HepG2 (cell line): Measurements from ENCODE around the gene ZNRF3. TPM values are rescaled to one million over a fixed set of nuclear protein-coding genes. Genes with fewer than 3 reads are reported as not detected.
A peak's percentile ranks its signal among the peaks of the same experiment; 100 is the strongest.

ENCODE experiments used
- CENPT ChIP-seq: sonication (generic); formaldehyde crosslinking; IDR thresholded peaks from 2 replicates; pipeline ENCODE4 v1.8.0; 2022; ENCODE audit warnings: low read depth, mild to moderate bottlenecking, moderate library complexity, missing genetic modification reagents
- ELF3 ChIP-seq: IDR thresholded peaks from 2 replicates; pipeline ENCODE4 v1.6.1; 2016; ENCODE audit warnings: missing genetic modification reagents, missing compliant biosample characterization
- GPN1 ChIP-seq: sonication (generic); formaldehyde crosslinking; IDR thresholded peaks from 2 replicates; pipeline ENCODE4 v1.5.1; 2020; ENCODE audit warnings: missing genetic modification reagents, borderline replicate concordance
- HMG20A ChIP-seq: IDR thresholded peaks from 2 replicates; pipeline ENCODE4 v1.6.1; 2016; ENCODE audit warnings: borderline replicate concordance
- HNRNPH1 ChIP-seq: fragments of 200-400 bp; formaldehyde crosslinking; optimal IDR thresholded peaks from 2 replicates; pipeline ENCODE3; 2017; ENCODE audit warnings: mild to moderate bottlenecking, low read depth, low read length
- HOXA5 ChIP-seq: sonication (generic); formaldehyde crosslinking; IDR thresholded peaks from 2 replicates; pipeline ENCODE4 v1.4.0; 2020; ENCODE audit warnings: missing genetic modification reagents
- IRF2 ChIP-seq: IDR thresholded peaks from 2 replicates; pipeline ENCODE4 v1.6.1; 2018; ENCODE audit warnings: missing genetic modification reagents, missing compliant biosample characterization
- NRL ChIP-seq: sonication (generic); formaldehyde crosslinking; IDR thresholded peaks from 2 replicates; pipeline ENCODE4 v1.5.0; 2020; ENCODE audit warnings: missing genetic modification reagents, mild to moderate bottlenecking, moderate library complexity, borderline replicate concordance
- SMAD3 ChIP-seq: sonication (generic); formaldehyde crosslinking; IDR thresholded peaks from 2 replicates; pipeline ENCODE4 v1.4.0; 2020; ENCODE audit warnings: missing genetic modification reagents
- U2AF2 ChIP-seq: fragments of 200-400 bp; formaldehyde crosslinking; IDR thresholded peaks from 2 replicates; pipeline ENCODE4 v1.6.1; 2017; ENCODE audit warnings: low read depth, mild to moderate bottlenecking, low read length
- ZBTB7A ChIP-seq: sonication (generic); formaldehyde crosslinking; IDR thresholded peaks from 2 replicates; pipeline ENCODE4 v1.8.0; 2022; ENCODE audit warnings: mild to moderate bottlenecking, missing genetic modification reagents
- ZNF33A ChIP-seq: sonication (generic); formaldehyde crosslinking; IDR thresholded peaks from 2 replicates; pipeline ENCODE4 v1.5.1; 2020; ENCODE audit warnings: missing genetic modification reagents, mild to moderate bottlenecking, moderate library complexity, borderline replicate concordance
- ZNF451 ChIP-seq: sonication (generic); formaldehyde crosslinking; IDR thresholded peaks from 2 replicates; pipeline ENCODE4 v1.5.0; 2020; ENCODE audit warnings: mild to moderate bottlenecking, missing genetic modification reagents
- polyA plus RNA-seq, 8 experiments: library from polyadenylated mRNA; depleted of rRNA in 3 of 8; stranded (reverse) in 7 of 8; unstranded in 1 of 8; fragments of >200 nt; fragmentation: Illumina TruSeq in 4 of 8; extraction: Trizol in 4 of 8; gene quantifications; 2 replicates each; pipeline versions ENCODE4 v1.2.1 to v1.2.3, GENCODE V29; 2011 to 2016; ENCODE audit warnings: low read depth in 4 of 8, missing spikeins in 1 of 8, mixed read lengths in 1 of 8; ENCODE audit not compliant: insufficient read depth in 1 of 8
- total RNA-seq, 5 experiments: library from RNA; depleted of rRNA; stranded (reverse); fragments of >200 nt; fragmentation: Illumina TruSeq; extraction: Trizol; gene quantifications; 2 replicates each; pipeline ENCODE4 v1.2.3, GENCODE V29; 2016; ENCODE audit warnings: low read depth in 1 of 5
- TF ChIP-seq, protein P1 (sequence below): sonication (generic); formaldehyde crosslinking; IDR thresholded peaks from 2 replicates; pipeline ENCODE4 v1.5.0; 2020; ENCODE audit warnings: mild to moderate bottlenecking, missing genetic modification reagents, borderline replicate concordance
- TF ChIP-seq, protein P2 (sequence below): sonication (generic); formaldehyde crosslinking; IDR thresholded peaks from 2 replicates; pipeline ENCODE4 v1.4.0; 2020; ENCODE audit warnings: missing genetic modification reagents, borderline replicate concordance
- TF ChIP-seq, protein P3 (sequence below): sonication (generic); formaldehyde crosslinking; IDR thresholded peaks from 2 replicates; pipeline ENCODE4 v1.4.0; 2020; ENCODE audit warnings: missing genetic modification reagents; ENCODE audit errors: not compliant biosample characterization
- TF ChIP-seq, protein P4 (sequence below): sonication (generic); formaldehyde crosslinking; IDR thresholded peaks from 2 replicates; pipeline ENCODE4 v1.4.0; 2020; ENCODE audit warnings: mild to moderate bottlenecking, missing genetic modification reagents
- TF ChIP-seq, protein P5 (sequence below): IDR thresholded peaks from 2 replicates; pipeline ENCODE4 v1.6.1; 2016; ENCODE audit warnings: control low read depth

ZNRF3 gene
- total and polyA plus RNA-seq, 2 of the 13 experiments (the other 11 are each of a cell fraction or from before 2014, with no cell fraction given), result 20.3 to 36.7 TPM

DNA sequence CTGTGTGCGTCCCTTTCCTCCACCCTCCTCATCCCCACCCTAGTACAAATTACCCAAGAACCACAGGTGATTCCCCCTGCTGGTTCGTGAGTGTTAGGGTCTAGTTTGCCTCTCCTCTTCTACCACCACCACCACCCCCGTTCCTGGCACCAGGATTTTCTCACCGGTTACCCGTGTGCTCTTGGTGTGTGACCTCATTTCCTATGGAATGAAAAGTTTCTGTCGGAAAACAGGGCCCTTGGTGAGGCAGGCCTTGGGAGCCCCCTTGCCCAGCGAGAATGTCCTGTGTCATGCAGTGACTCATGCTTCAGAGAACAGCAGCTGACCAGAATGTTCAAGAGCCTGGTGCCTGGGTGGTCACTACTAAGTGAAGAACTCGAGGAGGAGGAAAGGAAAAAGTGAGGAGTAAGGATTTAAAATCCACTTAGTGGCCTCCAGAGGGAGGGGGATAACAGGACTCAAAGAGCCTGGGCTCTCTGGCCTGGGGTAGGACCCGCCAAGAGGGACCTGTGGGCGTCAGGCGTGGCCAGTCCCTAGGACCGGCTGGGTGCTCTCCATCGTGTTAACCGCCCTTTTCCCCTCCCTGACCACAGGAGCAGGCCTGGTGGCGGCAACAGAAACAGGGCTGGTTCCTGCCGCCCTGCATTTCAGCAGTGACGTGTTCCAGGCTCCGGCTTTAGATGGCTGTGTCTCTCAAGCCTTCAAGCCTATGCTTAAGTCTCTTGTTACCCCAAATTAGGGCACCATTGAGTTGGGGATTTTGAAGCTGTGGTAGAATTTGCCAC, 148.0 kb downstream of the ZNRF3 start (continued):
- TF ChIP-seq, protein P1, sequence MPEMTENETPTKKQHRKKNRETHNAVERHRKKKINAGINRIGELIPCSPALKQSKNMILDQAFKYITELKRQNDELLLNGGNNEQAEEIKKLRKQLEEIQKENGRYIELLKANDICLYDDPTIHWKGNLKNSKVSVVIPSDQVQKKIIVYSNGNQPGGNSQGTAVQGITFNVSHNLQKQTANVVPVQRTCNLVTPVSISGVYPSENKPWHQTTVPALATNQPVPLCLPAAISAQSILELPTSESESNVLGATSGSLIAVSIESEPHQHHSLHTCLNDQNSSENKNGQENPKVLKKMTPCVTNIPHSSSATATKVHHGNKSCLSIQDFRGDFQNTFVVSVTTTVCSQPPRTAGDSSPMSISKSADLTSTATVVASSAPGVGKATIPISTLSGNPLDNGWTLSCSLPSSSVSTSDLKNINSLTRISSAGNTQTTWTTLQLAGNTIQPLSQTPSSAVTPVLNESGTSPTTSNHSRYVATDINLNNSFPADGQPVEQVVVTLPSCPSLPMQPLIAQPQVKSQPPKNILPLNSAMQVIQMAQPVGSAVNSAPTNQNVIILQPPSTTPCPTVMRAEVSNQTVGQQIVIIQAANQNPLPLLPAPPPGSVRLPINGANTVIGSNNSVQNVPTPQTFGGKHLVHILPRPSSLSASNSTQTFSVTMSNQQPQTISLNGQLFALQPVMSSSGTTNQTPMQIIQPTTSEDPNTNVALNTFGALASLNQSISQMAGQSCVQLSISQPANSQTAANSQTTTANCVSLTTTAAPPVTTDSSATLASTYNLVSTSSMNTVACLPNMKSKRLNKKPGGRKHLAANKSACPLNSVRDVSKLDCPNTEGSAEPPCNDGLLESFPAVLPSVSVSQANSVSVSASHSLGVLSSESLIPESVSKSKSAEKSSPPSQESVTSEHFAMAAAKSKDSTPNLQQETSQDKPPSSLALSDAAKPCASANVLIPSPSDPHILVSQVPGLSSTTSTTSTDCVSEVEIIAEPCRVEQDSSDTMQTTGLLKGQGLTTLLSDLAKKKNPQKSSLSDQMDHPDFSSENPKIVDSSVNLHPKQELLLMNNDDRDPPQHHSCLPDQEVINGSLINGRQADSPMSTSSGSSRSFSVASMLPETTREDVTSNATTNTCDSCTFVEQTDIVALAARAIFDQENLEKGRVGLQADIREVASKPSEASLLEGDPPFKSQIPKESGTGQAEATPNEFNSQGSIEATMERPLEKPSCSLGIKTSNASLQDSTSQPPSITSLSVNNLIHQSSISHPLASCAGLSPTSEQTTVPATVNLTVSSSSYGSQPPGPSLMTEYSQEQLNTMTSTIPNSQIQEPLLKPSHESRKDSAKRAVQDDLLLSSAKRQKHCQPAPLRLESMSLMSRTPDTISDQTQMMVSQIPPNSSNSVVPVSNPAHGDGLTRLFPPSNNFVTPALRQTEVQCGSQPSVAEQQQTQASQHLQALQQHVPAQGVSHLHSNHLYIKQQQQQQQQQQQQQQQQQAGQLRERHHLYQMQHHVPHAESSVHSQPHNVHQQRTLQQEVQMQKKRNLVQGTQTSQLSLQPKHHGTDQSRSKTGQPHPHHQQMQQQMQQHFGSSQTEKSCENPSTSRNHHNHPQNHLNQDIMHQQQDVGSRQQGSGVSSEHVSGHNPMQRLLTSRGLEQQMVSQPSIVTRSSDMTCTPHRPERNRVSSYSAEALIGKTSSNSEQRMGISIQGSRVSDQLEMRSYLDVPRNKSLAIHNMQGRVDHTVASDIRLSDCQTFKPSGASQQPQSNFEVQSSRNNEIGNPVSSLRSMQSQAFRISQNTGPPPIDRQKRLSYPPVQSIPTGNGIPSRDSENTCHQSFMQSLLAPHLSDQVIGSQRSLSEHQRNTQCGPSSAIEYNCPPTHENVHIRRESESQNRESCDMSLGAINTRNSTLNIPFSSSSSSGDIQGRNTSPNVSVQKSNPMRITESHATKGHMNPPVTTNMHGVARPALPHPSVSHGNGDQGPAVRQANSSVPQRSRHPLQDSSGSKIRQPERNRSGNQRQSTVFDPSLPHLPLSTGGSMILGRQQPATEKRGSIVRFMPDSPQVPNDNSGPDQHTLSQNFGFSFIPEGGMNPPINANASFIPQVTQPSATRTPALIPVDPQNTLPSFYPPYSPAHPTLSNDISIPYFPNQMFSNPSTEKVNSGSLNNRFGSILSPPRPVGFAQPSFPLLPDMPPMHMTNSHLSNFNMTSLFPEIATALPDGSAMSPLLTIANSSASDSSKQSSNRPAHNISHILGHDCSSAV (CRISPR knock-in tag), result no peak
- TF ChIP-seq HMG20A (CRISPR knock-in tag) (no peak), NRL (CRISPR knock-in tag) (no peak), GPN1 (CRISPR knock-in tag) (no peak), HNRNPH1 (no peak), IRF2 (CRISPR knock-in tag) (peak; percentile 50; the same call in 1 of the 2 replicates), ZBTB7A (CRISPR knock-in tag) (no peak), ELF3 (CRISPR knock-in tag) (peak; percentile 50; the same call in 1 of the 2 replicates), ZNF33A (CRISPR knock-in tag) (no peak), HOXA5 (CRISPR knock-in tag) (no peak), ZNF451 (CRISPR knock-in tag) (no peak), CENPT (CRISPR knock-in tag) (no peak), U2AF2 (no peak), SMAD3 (CRISPR knock-in tag) (no peak)
- TF ChIP-seq, protein P2, sequence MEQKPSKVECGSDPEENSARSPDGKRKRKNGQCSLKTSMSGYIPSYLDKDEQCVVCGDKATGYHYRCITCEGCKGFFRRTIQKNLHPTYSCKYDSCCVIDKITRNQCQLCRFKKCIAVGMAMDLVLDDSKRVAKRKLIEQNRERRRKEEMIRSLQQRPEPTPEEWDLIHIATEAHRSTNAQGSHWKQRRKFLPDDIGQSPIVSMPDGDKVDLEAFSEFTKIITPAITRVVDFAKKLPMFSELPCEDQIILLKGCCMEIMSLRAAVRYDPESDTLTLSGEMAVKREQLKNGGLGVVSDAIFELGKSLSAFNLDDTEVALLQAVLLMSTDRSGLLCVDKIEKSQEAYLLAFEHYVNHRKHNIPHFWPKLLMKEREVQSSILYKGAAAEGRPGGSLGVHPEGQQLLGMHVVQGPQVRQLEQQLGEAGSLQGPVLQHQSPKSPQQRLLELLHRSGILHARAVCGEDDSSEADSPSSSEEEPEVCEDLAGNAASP (CRISPR knock-in tag), result no peak
- TF ChIP-seq, protein P3, sequence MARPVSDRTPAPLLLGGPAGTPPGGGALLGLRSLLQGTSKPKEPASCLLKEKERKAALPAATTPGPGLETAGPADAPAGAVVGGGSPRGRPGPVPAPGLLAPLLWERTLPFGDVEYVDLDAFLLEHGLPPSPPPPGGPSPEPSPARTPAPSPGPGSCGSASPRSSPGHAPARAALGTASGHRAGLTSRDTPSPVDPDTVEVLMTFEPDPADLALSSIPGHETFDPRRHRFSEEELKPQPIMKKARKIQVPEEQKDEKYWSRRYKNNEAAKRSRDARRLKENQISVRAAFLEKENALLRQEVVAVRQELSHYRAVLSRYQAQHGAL (CRISPR knock-in tag), result no peak
- TF ChIP-seq, protein P4, sequence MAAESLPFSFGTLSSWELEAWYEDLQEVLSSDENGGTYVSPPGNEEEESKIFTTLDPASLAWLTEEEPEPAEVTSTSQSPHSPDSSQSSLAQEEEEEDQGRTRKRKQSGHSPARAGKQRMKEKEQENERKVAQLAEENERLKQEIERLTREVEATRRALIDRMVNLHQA (CRISPR knock-in tag), result no peak
- TF ChIP-seq, protein P5, sequence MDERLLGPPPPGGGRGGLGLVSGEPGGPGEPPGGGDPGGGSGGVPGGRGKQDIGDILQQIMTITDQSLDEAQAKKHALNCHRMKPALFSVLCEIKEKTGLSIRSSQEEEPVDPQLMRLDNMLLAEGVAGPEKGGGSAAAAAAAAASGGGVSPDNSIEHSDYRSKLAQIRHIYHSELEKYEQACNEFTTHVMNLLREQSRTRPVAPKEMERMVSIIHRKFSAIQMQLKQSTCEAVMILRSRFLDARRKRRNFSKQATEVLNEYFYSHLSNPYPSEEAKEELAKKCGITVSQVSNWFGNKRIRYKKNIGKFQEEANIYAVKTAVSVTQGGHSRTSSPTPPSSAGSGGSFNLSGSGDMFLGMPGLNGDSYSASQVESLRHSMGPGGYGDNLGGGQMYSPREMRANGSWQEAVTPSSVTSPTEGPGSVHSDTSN (CRISPR knock-in tag), result no peak
